ENCODE measurements around the gene RAB9B.

Gene RAB9B

DNA sequence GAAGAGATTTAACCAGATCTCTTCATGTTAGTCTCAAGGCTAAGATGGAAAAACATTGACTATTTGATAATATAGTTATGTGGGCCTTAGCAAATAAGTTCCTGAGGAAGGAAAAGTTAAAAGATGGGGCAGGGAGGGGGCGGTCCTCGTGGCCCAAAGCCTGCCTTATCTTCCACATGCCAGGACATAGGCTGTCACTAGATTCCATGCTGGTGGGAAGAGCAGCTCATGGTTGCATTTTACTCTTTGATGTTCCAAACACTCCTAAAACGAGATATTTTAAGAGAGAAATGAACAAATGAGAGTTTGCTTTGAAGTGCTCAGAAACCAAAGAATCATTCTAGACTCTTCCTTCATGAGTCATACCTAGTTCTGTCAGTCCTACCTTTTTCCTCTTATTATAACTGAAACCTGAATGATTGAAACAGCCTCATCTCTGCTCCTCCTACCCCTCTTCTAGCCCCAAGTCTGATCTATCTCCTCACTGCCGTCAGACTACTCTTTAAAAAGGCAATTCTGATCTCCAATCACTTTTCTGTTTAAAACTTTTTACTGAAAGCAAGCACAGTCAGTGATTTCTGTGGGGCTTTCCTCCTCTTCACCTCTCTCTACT is 25.1 kb downstream of the RAB9B start:
- DNase-seq, result no peak

GRCh38 chrX:103805860-103806259 is 26.2 kb downstream of the RAB9B start:
- DNase-seq, result no peak

GRCh38 chrX:103800318-103800717 is 31.7 kb downstream of the RAB9B start:
- no peak for DNase-seq

DNA sequence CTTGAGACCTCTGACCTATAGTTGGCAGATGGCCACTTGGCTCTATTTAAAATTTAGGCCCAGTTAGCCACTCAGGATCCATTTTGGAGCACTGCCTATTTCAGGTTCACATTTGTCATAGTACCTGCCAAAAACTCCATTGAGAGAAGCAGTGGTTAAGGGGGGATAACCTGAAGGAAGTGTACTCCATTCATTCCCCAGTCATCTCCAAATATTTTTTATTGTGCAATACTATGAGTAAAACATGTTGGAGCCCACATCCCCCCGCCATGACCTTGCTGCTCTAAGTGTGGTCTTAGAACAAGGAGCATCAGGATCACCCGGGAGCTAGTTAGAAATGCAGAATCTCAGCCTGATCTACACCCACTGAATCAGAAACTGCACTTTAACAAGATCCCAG is 34.4 kb downstream of the RAB9B start:
- DNase-seq, result no peak

- DNase-seq, result no peak
Observed at GRCh38 chrX:103794119-103794518, 37.9 kb downstream of the RAB9B start.

DNA sequence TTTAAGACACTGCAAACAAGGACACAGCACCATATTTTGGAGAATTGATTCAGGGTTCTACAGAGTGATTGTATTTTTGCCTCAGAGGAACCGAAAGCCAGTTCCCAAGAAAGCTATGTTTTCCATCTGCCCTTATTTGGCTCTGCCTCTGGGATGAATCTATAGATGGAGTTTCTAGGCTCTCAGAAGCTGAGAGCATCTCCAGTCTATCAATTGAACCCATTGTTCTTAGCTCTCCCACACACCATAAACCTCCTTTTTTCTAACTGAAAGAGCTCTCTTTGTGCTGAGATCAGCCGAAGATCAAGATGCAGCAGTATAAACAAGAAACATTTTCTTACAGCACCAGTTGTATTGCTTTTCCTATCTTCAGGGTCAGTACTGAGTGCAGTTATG is 38.5 kb downstream of the RAB9B start:
- no peak for DNase-seq

GRCh38 chrX:103792916-103793544 is 39.0 kb downstream of the RAB9B start:
- DNase-seq, result no peak

DNA sequence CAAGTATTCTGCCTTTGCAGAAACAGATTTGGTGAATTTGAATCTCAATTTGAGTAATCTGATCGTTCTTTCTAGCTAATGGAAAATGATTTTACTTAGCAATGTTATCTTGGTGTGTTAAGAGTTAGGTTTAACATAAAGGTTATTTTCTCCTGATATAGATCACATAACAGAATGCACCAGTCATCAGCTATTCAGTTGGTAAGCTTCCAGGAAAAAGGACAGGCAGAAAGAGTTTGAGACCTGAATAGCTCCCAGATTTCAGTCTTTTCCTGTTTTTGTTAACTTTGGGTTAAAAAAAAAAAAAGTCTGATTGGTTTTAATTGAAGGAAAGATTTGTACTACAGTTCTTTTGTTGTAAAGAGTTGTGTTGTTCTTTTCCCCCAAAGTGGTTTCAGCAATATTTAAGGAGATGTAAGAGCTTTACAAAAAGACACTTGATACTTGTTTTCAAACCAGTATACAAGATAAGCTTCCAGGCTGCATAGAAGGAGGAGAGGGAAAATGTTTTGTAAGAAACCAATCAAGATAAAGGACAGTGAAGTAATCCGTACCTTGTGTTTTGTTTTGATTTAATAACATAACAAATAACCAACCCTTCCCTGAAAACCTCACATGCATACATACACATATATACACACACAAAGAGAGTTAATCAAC is 40.1 kb downstream of the RAB9B start:
- DNase-seq, result no peak

DNA sequence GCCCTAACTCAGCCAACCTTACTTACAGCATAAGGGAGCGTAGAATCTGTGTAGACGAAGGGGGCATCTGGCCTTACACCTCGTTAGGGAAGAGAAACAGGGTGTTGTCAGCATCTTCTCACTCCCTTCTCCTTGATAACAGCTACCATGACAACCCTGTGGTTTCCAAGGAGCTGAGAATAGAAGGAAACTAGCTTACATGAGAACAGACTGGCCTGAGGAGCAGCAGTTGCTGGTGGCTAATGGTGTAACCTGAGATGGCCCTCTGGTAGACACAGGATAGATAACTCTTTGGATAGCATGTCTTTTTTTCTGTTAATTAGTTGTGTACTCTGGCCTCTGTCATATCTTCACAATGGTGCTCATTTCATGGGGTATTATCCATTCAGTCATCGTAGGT is 40.8 kb downstream of the RAB9B start:
- DNase-seq, result no peak

GRCh38 chrX:103789004-103789403 is 43.1 kb downstream of the RAB9B start:
- DNase-seq, result no peak

GRCh38 chrX:103783971-103784370 is 48.1 kb downstream of the RAB9B start:
- no peak for DNase-seq

DNA sequence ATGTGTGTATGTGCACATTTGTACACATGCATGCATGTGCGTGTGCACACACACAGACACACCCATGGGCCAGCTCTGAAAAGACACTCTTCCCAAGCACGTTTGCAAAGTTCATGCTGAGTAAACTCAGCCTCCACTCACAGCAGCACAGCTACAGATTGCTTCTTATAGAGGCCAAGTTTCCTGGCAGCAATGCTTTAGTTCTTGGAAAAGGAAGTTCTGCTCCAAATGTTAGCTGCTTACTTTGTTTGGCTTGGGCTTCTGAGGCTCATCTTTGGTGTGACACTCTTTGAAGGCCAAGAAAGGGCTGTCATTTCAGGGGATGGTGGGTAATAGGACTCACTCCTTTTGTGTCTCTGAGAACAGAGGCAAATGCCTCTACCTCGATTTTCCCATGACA is 48.9 kb downstream of the RAB9B start:
- no peak for DNase-seq

GRCh38 chrX:103782640-103783039 is 49.4 kb downstream of the RAB9B start:
- no peak for DNase-seq

- DNase-seq, result no peak
Observed at GRCh38 chrX:103781706-103782105, 50.4 kb downstream of the RAB9B start.

GRCh38 chrX:103781062-103781402 is 51.0 kb downstream of the RAB9B start:
- no peak for DNase-seq

DNA sequence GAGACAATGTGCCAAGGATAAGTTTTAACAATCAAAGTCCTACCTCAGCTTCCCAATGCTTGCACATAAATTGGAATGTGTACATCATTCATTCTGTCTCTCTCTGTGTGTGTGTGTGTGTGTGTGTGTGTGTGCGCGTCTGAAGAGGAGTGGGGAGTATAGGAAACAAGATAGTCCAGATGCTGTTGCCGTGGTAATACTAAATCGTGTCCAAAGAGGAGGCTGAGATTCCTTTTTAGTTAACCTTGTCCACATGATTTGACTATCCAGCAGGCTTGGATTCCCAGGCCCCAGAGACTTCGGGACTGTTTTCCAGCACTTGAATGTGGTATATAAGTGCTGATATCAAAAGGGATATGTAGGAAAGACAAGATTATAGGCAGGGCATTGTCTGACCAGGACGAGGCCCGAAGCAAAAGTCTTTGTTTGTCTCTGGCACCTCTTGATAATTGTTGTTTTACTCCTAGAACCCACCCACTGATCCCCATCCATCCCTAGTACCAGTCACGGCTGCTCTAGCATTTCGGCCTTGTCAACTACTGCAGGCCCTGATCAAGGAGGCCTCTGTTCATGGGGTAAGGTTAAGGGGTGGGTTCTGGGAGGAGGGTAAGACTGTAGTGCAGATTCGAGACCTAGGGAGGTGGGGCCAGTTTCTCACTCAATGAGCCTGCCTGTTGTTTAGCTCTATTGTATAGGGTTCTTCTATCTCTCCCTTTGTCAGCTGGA is 51.6 kb downstream of the RAB9B start:
- no peak for DNase-seq

- DNase-seq, result no peak
Observed at GRCh38 chrX:103779141-103779789, 52.8 kb downstream of the RAB9B start.

- no peak for DNase-seq
Observed at GRCh38 chrX:103776546-103776945, 55.5 kb downstream of the RAB9B start, which contains the start of gene PLP1. Gene PLP1, plus strand, starts transcription at chrX:103776840. Its CDS starts 156 bp downstream, at chrX:103776996.

DNA sequence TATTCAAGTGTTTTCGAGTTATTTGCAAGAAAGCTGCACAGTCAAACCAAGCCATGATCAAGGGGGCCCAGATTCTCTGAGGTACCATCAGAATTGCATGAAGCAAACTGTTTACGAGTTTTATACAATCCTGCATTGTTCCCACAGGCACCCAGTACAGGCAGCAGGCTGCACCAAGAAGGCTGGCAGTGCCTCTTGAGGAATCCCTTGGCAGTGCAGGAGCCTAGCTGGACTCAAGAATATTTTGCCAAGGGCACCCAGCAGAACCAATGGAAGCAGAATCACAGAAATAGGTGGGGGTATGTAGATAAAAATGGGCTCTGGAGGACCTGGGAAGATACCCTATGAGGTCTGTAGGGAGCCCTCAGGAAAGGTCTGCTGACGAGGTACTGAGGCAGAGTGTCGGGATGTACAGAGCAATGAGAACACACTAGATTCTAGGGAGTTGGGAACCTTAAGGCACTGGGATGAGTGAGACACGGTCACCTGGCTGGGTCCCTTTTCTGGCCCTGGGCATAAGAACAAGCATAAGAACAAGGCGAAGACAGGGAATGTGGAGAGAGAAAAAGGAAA is 57.9 kb downstream of the RAB9B start:
- DNase-seq, result no peak

GRCh38 chrX:103773445-103773844 is 58.6 kb downstream of the RAB9B start:
- DNase-seq, result no peak

Measured in 8988T (cell line).